Osteocyte (in vitro differentiated cells): Measurements from ENCODE around the gene WDR76. TPM values are rescaled to one million over a fixed set of nuclear protein-coding genes. Genes with fewer than 3 reads are reported as not detected.
A peak's percentile ranks its signal among the peaks of the same experiment; 100 is the strongest.

Source experiments
- DNase-seq: peaks from one replicate; pipeline ENCODE4 v3.0.0; 2021; ENCODE audit warnings: mixed read lengths; ENCODE audit not compliant: unreplicated experiment; ENCODE audit errors: extremely low spot score
- H3K27ac Mint-ChIP-seq: one replicate; pipeline ENCODE4 v1.8.0; 2021; ENCODE audit warnings: mild to moderate bottlenecking, mixed read lengths; ENCODE audit not compliant: unreplicated experiment
- H3K27me3 Mint-ChIP-seq: one replicate; pipeline ENCODE4 v1.8.0; 2021; ENCODE audit warnings: mixed read lengths; ENCODE audit not compliant: unreplicated experiment
- H3K36me3 Mint-ChIP-seq: one replicate; pipeline ENCODE4 v1.8.0; 2021; ENCODE audit warnings: mixed read lengths; ENCODE audit not compliant: unreplicated experiment
- H3K4me1 Mint-ChIP-seq: one replicate; pipeline ENCODE4 v1.8.0; 2021; ENCODE audit warnings: mixed read lengths; ENCODE audit not compliant: unreplicated experiment
- H3K4me3 Mint-ChIP-seq: one replicate; pipeline ENCODE4 v1.8.0; 2021; ENCODE audit warnings: mild to moderate bottlenecking, moderate library complexity, mixed read lengths; ENCODE audit not compliant: unreplicated experiment
- H3K9me3 Mint-ChIP-seq: one replicate; pipeline ENCODE4 v1.8.0; 2021; ENCODE audit warnings: mixed read lengths; ENCODE audit not compliant: unreplicated experiment
- CTCF ChIP-seq: fragments of 200-600 bp; sonication (generic); IDR thresholded peaks from 2 replicates; pipeline ENCODE4 v1.5.0; 2021; ENCODE audit warnings: antibody characterized with exemption, mild to moderate bottlenecking, moderate library complexity
- total RNA-seq: library from RNA; stranded (reverse); gene quantifications from 2 replicates; pipeline ENCODE4 v1.2.1, GENCODE V29; 2021

Gene WDR76
- total RNA-seq, 1 donor from 2014 or later, result 6.0 TPM

DNA sequence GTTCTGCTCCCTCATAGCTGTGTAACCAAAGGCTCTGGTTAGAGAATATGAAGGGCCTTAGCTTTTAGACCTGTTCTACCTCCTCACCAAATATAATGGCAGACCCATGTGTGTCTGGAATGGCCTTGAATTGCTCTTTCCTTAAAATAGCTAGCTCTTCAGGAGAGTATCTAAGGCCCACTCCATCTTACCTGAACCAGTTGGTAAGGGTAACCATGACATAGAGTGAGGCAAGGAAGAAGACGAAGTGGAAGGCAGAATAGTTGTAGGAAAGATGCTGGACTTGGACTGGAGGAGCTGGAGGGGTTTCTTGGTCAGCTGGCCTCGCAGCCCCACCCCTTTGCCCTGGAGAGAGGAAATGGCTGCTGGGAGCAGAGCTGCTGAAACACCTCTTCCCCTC is 31.6 kb upstream of the WDR76 start:
- no peak overlapping the region for H3K27ac Mint-ChIP-seq

DNA sequence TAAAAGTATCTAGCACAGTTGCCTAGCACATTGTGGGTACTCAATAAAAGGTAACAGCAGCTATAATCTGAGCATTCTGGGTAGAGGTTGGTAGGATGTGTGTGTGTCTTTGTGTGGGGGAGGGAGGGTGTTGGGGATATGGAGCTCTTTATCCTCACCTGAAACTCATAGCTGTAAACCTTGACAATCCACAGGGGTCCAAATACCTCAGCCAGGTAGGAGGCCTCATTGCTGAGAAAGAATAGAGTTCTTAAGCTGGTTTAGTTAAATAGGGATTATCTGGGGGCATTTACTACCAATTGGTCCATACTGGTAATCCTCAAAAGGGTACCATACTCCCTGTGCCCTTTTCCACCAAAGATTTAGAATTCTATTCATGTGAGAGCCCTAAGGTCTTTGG is 30.8 kb upstream of the WDR76 start:
- H3K36me3 Mint-ChIP-seq, result peaks cover 28% of the 10 kb centered on the region

More for the DNA sequence above, 31.6 kb upstream of the WDR76 start:
- no peak for DNase-seq
- peaks cover 26% of the 10 kb centered on the region for H3K36me3 Mint-ChIP-seq
- no peak overlapping the region for H3K4me3 Mint-ChIP-seq
- TF ChIP-seq CTCF, result no peak
- H3K27me3 Mint-ChIP-seq, result no peaks in the 10 kb centered on the region
- H3K9me3 Mint-ChIP-seq, result no peaks in the 10 kb centered on the region
- H3K4me1 Mint-ChIP-seq, result peaks cover 53% of the 10 kb centered on the region

DNA sequence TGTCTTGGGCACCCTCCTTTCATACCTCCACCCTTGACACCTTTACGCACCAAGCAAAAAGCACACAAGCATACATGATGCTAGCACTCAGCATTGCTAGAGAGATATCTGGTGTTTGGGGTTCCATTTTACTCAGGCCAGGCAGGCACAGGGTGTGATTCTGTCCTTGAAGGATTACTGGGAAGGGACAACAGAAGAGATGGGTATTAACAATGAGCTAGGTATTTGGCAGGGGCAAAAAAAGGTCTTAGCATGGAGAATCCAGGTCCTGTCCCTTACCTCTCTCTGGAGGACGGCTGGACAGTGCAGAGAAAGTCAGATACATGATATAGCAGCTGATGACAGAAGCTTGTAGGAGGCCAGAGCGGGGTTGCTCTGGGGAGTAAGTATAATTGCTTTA is 30.2 kb upstream of the WDR76 start:
- H3K4me1 Mint-ChIP-seq, result peaks cover 60% of the 10 kb centered on the region
- DNase-seq, result no peak
- H3K9me3 Mint-ChIP-seq, result no peaks in the 10 kb centered on the region
- no peak overlapping the region for H3K4me3 Mint-ChIP-seq
- H3K27ac Mint-ChIP-seq, result peak overlapping the region; percentile 48
- H3K27me3 Mint-ChIP-seq, result no peaks in the 10 kb centered on the region
- peaks cover 29% of the 10 kb centered on the region for H3K36me3 Mint-ChIP-seq
- TF ChIP-seq CTCF, result no peak

More for the DNA sequence above, 30.8 kb upstream of the WDR76 start:
- H3K9me3 Mint-ChIP-seq, result no peaks in the 10 kb centered on the region
- peaks cover 57% of the 10 kb centered on the region for H3K4me1 Mint-ChIP-seq
- DNase-seq, result no peak
- no peak overlapping the region for H3K4me3 Mint-ChIP-seq
- no peak for TF ChIP-seq CTCF
- no peaks in the 10 kb centered on the region for H3K27me3 Mint-ChIP-seq
- H3K27ac Mint-ChIP-seq, result peak overlapping the region; percentile 48

GRCh38 chr15:43799209-43799944 is 27.4 kb upstream of the WDR76 start:
- peak overlapping the region; percentile 99 for H3K4me3 Mint-ChIP-seq
- peak overlapping the region; percentile 98 for H3K27ac Mint-ChIP-seq
- H3K36me3 Mint-ChIP-seq, result peaks cover 25% of the 10 kb centered on the region
- peaks cover 48% of the 10 kb centered on the region for H3K4me1 Mint-ChIP-seq
- no peaks in the 10 kb centered on the region for H3K9me3 Mint-ChIP-seq
- no peak for DNase-seq
- no peak for TF ChIP-seq CTCF
- H3K27me3 Mint-ChIP-seq, result no peaks in the 10 kb centered on the region

GRCh38 chr15:43799945-43800285 is 26.9 kb upstream of the WDR76 start, which contains the start of gene SERINC4:
Gene SERINC4 (minus strand): TSS chr15:43800220. CDS start chr15:43799986, 234 bp downstream.
- Mint-ChIP-seq H3K36me3 (peaks cover 23% of the 10 kb centered on the region), H3K4me3 (peak within 1 kb of the TSS; percentile 99), H3K27me3 (no peaks in the 10 kb centered on the region), H3K9me3 (no peaks in the 10 kb centered on the region), H3K4me1 (peaks cover 42% of the 10 kb centered on the region), H3K27ac (peak within 1 kb of the TSS; percentile 98)
- TF ChIP-seq CTCF, result no peak
- DNase-seq, result no peak
